GM12878 (cell line): ENCODE data around the gene MORC3. TPM values are rescaled to one million over a fixed set of nuclear protein-coding genes. Genes with fewer than 3 reads are reported as not detected.

Source experiments
- ATAC-seq: fragments of 200-7000 bp; cut with Tn5 transposase; 3 replicates; pipeline ENCODE4 v1.9.1; 2020; ENCODE audit warnings: mild to moderate bottlenecking, moderate library complexity
- BruUV-seq: library from RNA; stranded (reverse); fragments of 400-500 nt; replicated peaks from 2 replicates; lab custom pipeline; 2021; lab: Mats Ljungman, UMichigan
- CTCF ChIA-PET: fragments of 300-600 bp; sonication (Branson Sonifier 250); formaldehyde crosslinking; extraction: SDS; loops from one replicate; lab custom pipeline; 2021; ENCODE audit warnings: inconsistent platforms; lab: Yijun Ruan, JAX
- POLR2A ChIA-PET: fragments of 350-600 bp; formaldehyde crosslinking; extraction: SDS; loops from one replicate; lab custom pipeline; 2021; ENCODE audit warnings: inconsistent platforms; lab: Charles Lee
- RAD21 ChIA-PET: fragments of 300-600 bp; sonication (Branson Sonifier 250); formaldehyde crosslinking; loops from one replicate; lab custom pipeline; 2023; ENCODE audit warnings: antibody characterized with exemption; ENCODE audit not compliant: unreplicated experiment; lab: Charles Lee
- SMC1A ChIA-PET: fragments of 300-600 bp; sonication (Branson Sonifier 250); formaldehyde crosslinking; loops from one replicate; lab custom pipeline; 2023; ENCODE audit not compliant: unreplicated experiment, uncharacterized antibody; lab: Charles Lee
- DNase-seq: peaks from one replicate; pipeline ENCODE4 v3.0.0-alpha.2; 2011; ENCODE audit warnings: low read depth, low spot score
- FAIRE-seq: peaks from 3 replicates; lab custom pipeline; 2011; peaks lifted over from hg19 to GRCh38; lab: Jason Lieb, UNC
- H2AFZ ChIP-seq: 2 replicates; pipeline ENCODE4 v1.6.0; 2011; ENCODE audit warnings: low read depth, low read length, control low read depth; ENCODE audit not compliant: control insufficient read depth
- H3K27ac ChIP-seq: 2 replicates; pipeline ENCODE4 v1.5.1; 2011; ENCODE audit warnings: control low read depth; ENCODE audit not compliant: control insufficient read depth, insufficient read depth
- H3K27me3 ChIP-seq, 2 experiments: replicated peaks in 1 of 2; 2 replicates each; pipeline versions ENCODE4 v1.6.0 to v1.6.1; 2011; ENCODE audit warnings: low read length in 1 of 2; ENCODE audit not compliant: control insufficient read depth in 2 of 2, insufficient read depth in 2 of 2
- H3K36me3 ChIP-seq, 2 experiments: 2 replicates each; pipeline ENCODE4 v1.5.1; 2011; ENCODE audit warnings: low read length in 1 of 2; ENCODE audit not compliant: control insufficient read depth in 2 of 2, insufficient read depth in 2 of 2
- H3K4me1 ChIP-seq: 2 replicates; pipeline ENCODE4 v1.6.1; 2011; ENCODE audit warnings: mild to moderate bottlenecking, low read length, moderate library complexity, mixed read lengths; ENCODE audit not compliant: control insufficient read depth, insufficient read depth
- H3K4me2 ChIP-seq: 2 replicates; pipeline ENCODE4 v1.6.0; 2011; ENCODE audit warnings: control low read depth; ENCODE audit not compliant: control insufficient read depth, insufficient read depth
- H3K4me3 ChIP-seq: fragments of 200-600 bp; sonication (generic); 2 replicates; pipeline ENCODE4 v1.5.1; 2016
- H3K79me2 ChIP-seq: 2 replicates; pipeline ENCODE4 v1.6.0; 2011; ENCODE audit warnings: low read length; ENCODE audit not compliant: control insufficient read depth, insufficient read depth
- H3K9ac ChIP-seq: 2 replicates; pipeline ENCODE4 v1.8.0; 2011; ENCODE audit warnings: low read length, control low read depth, mixed read lengths; ENCODE audit not compliant: control insufficient read depth, insufficient read depth
- H3K9me3 ChIP-seq: replicated peaks from 3 replicates; pipeline ENCODE4 v1.5.1; 2011; ENCODE audit warnings: mild to moderate bottlenecking, low read length; ENCODE audit not compliant: control insufficient read depth, insufficient read depth
- H4K20me1 ChIP-seq: 2 replicates; pipeline ENCODE4 v1.6.0; 2011; ENCODE audit not compliant: control insufficient read depth, insufficient read depth
- CHD4 ChIP-seq: fragments of 200-600 bp; sonication (generic); IDR thresholded peaks from 2 replicates; pipeline ENCODE4 v1.6.1; 2016; ENCODE audit warnings: mild to moderate bottlenecking
- JUND ChIP-seq: IDR thresholded peaks from 2 replicates; pipeline ENCODE4 v1.6.1; 2012; ENCODE audit warnings: low read depth, mild to moderate bottlenecking, low read length, improper control_type of control experiment, moderate library complexity
- RBBP5 ChIP-seq: fragments of 200-600 bp; sonication (generic); conservative IDR thresholded peaks from 2 replicates; pipeline ENCODE4 v1.6.1; 2016
- SPI1 ChIP-seq: IDR thresholded peaks from 2 replicates; pipeline ENCODE4 v1.6.1; 2011; ENCODE audit warnings: low read depth, mild to moderate bottlenecking, low read length, moderate library complexity, borderline replicate concordance; ENCODE audit not compliant: insufficient read depth
- TCF7 ChIP-seq: IDR thresholded peaks from 2 replicates; pipeline ENCODE4 v1.6.1; 2014; ENCODE audit warnings: antibody characterized with exemption, borderline replicate concordance
- ZNF24 ChIP-seq: fragments of 450-650 bp; IDR thresholded peaks from 2 replicates; pipeline ENCODE4 v1.6.1; 2017; ENCODE audit warnings: antibody characterized with exemption, mild to moderate bottlenecking
- WGBS: methylation state at CpG from one replicate; pipeline ENCODE4 v1.1.6; 2016; ENCODE audit warnings: low lambda C conversion rate; ENCODE audit not compliant: insufficient replicate concordance, insufficient coverage; ENCODE audit errors: missing lambda C conversion rate; 5-methylcytosine and 5-hydroxymethylcytosine counted together
- in situ Hi-C: fragments of 300-500 bp; cut with MboI; formaldehyde crosslinking; loops from 9 replicates; pipeline ENCODE4 v1.14.3; 2018; ENCODE audit warnings: mixed read lengths
- intact Hi-C: fragments of 100-400 bp; cut with micrococcal nuclease; formaldehyde crosslinking; loops from one replicate; pipeline ENCODE4 v1.14.2; 2022; ENCODE audit not compliant: unreplicated experiment
- polyA plus RNA-seq, 11 experiments: library from polyadenylated mRNA; depleted of rRNA in 4 of 11; unstranded in 6 of 11; stranded (reverse) in 5 of 11; fragments of >200 nt; fragmentation: Nextera tagmentation in 4 of 11; fragmentation: Illumina TruSeq in 1 of 11; extraction: Ambion mirVana in 4 of 11; extraction: Trizol in 1 of 11; gene quantifications; 1 replicate in 1 of 11; 2 replicates in 10 of 11; pipeline versions ENCODE4 v1.2.1 to v1.2.3, GENCODE V29; 2011 to 2016; ENCODE audit warnings: inconsistent platforms in 2 of 11, missing spikeins in 2 of 11, low read depth in 1 of 11
- total RNA-seq, 4 experiments: library from RNA; depleted of rRNA in 3 of 4; stranded (reverse); fragments of >200 nt in 3 of 4; fragmentation: Illumina TruSeq in 1 of 4; extraction: Trizol in 1 of 4; gene quantifications; 2 replicates each; pipeline versions ENCODE4 v1.2.1 to v1.2.3, GENCODE V29; 2013 to 2021
- TF ChIP-seq, protein P1 (sequence below): fragments of 450-650 bp; formaldehyde crosslinking; IDR thresholded peaks from 2 replicates; pipeline ENCODE4 v1.5.0; 2022; ENCODE audit warnings: mild to moderate bottlenecking, missing genetic modification characterization
- TF ChIP-seq, protein P2 (sequence below): fragments of 450-650 bp; IDR thresholded peaks from 2 replicates; pipeline ENCODE4 v1.6.1; 2017; ENCODE audit warnings: antibody characterized with exemption, mild to moderate bottlenecking, moderate library complexity

Gene MORC3
- total and polyA plus RNA-seq, 10 of the 15 experiments (the other 5 are each of a cell fraction or from before 2014, with no cell fraction given), result 5.5 to 29.9 (median 16.3) TPM

DNA sequence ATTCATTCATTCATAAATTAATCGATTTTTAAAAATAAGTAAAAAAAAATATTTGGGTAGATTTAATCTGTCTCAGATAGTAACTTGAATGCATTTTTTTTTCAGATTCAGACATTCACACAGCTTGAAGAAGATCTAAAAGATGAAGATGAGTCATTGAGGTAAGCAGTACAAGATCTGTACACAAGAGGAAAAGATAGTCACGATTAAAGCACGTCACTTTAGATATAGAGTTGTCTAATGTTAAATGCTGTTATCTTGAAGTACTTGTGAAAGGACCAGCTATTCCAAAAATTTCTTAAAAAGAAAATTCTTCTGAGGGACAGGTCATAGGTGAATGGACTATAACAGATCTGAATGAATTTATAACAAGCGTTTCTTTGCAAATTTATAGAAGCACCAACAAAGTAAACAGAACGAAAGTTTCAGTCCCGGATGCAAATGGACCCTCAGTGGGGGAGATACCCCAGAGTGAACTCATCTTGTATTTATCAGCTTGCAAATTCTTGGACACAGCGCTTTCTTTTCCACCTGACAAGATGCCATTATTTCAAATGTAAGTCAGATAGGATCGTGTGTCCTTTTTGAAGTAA is 31.2 kb upstream of the MORC3 start:
- RAD21 ChIA-PET, result interaction anchor here (0.6 to 4.2 kb wide), 8 partner anchors 10 to 84 kb away, joined by 3 to 41 read pairs (median 4); partner anchors contain the start of gene MORC3
- no peak for DNase-seq
- intact Hi-C loops, result loop anchor here (2.0 kb wide), 3 partner anchors 32 to 42 kb away; partner anchors contain the start of gene MORC3
- POLR2A ChIA-PET, result interaction anchor here (0.6 to 3.0 kb wide), 3 partner anchors 10 to 35 kb away, joined by 3 to 16 read pairs (median 6); partner anchors contain the start of gene MORC3
- WGBS, result 26% methylated on average over 8 of the region's 8 CpGs
- no TSS peak for BruUV-seq
- H4K20me1 ChIP-seq, result no peaks in the 10 kb centered on the region
- no peaks in the 10 kb centered on the region for H3K36me3 ChIP-seq
- H2AFZ ChIP-seq, result peak overlapping the region; percentile 10; the same call in 1 of the 2 replicates
- H3K27me3 ChIP-seq, result no peaks in the 10 kb centered on the region
- ATAC-seq, result peak; percentile 59
- in situ Hi-C loops, result no loop called here
- H3K9me3 ChIP-seq, result no peaks in the 10 kb centered on the region; the same call in 2 of the 3 replicates
- H3K27ac ChIP-seq, result peak overlapping the region; percentile 35
- no peak for FAIRE-seq
- TF ChIP-seq ZNF24 (no peak), RBBP5 (0 out of 2 replicates have a peak, but pooled peaks have one; percentile 53)
- CTCF ChIA-PET, result interaction anchor here (0.6 to 2.0 kb wide), 5 partner anchors 9 to 153 kb away, joined by 3 to 5 read pairs (median 3); partner anchors contain the start of gene MORC3
- H3K4me3 ChIP-seq, result peak overlapping the region; percentile 37; the same call in 1 of the 2 replicates
- H3K4me2 ChIP-seq, result peak overlapping the region; percentile 92
- peaks cover 16% of the 10 kb centered on the region for H3K4me1 ChIP-seq
- no peaks in the 10 kb centered on the region for H3K79me2 ChIP-seq
- SMC1A ChIA-PET, result interaction anchor here (0.6 to 3.0 kb wide), 15 partner anchors 9 to 77 kb away, joined by 3 to 31 read pairs (median 4); partner anchors contain the start of gene MORC3
- H3K9ac ChIP-seq, result peak overlapping the region; percentile 56

DNA sequence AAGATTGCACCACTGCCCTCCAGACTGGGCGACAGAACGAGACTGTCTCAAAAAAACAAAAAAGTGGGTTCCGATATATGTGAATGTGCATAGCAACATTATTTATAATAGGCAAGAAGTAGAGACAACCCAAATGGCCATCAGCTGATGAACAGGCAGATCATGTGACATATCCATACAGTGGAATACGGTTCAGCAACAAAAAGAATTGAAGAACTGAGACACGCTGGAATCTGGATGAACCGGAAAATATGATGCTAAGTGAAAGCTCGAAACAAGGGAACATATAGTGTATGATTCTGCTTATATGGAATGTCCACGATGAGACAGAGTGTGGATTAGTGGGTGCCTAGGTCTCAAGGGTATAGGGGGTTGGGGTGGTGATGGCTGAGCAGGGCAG is 28.5 kb upstream of the MORC3 start:
- Histone ChIP-seq H3K27ac (no peak overlapping the region), H3K4me1 (peaks cover 16% of the 10 kb centered on the region), H2AFZ (no peak overlapping the region), H3K36me3 (no peaks in the 10 kb centered on the region), H3K4me2 (no peak overlapping the region), H3K79me2 (no peaks in the 10 kb centered on the region), H3K27me3 (no peaks in the 10 kb centered on the region), H3K9me3 (no peaks in the 10 kb centered on the region; the same call in 2 of the 3 replicates), H3K4me3 (no peak overlapping the region), H4K20me1 (no peaks in the 10 kb centered on the region), H3K9ac (no peak overlapping the region)
- SMC1A ChIA-PET, result no interaction called here
- POLR2A ChIA-PET, result interaction anchor here (1.1 kb wide), 1 partner anchor 28 kb away, joined by 3 read pairs; the partner anchor contains the start of gene MORC3
- CTCF ChIA-PET, result no interaction called here
- RAD21 ChIA-PET, result no interaction called here
- ATAC-seq, result no peak
- no peak for FAIRE-seq
- TF ChIP-seq, protein P1, sequence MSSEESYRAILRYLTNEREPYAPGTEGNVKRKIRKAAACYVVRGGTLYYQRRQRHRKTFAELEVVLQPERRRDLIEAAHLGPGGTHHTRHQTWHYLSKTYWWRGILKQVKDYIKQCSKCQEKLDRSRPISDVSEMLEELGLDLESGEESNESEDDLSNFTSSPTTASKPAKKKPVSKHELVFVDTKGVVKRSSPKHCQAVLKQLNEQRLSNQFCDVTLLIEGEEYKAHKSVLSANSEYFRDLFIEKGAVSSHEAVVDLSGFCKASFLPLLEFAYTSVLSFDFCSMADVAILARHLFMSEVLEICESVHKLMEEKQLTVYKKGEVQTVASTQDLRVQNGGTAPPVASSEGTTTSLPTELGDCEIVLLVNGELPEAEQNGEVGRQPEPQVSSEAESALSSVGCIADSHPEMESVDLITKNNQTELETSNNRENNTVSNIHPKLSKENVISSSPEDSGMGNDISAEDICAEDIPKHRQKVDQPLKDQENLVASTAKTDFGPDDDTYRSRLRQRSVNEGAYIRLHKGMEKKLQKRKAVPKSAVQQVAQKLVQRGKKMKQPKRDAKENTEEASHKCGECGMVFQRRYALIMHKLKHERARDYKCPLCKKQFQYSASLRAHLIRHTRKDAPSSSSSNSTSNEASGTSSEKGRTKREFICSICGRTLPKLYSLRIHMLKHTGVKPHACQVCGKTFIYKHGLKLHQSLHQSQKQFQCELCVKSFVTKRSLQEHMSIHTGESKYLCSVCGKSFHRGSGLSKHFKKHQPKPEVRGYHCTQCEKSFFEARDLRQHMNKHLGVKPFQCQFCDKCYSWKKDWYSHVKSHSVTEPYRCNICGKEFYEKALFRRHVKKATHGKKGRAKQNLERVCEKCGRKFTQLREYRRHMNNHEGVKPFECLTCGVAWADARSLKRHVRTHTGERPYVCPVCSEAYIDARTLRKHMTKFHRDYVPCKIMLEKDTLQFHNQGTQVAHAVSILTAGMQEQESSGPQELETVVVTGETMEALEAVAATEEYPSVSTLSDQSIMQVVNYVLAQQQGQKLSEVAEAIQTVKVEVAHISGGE (CRISPR knock-in tag), result no peak
- TF ChIP-seq JUND, result no peak
- TF ChIP-seq, protein P2, sequence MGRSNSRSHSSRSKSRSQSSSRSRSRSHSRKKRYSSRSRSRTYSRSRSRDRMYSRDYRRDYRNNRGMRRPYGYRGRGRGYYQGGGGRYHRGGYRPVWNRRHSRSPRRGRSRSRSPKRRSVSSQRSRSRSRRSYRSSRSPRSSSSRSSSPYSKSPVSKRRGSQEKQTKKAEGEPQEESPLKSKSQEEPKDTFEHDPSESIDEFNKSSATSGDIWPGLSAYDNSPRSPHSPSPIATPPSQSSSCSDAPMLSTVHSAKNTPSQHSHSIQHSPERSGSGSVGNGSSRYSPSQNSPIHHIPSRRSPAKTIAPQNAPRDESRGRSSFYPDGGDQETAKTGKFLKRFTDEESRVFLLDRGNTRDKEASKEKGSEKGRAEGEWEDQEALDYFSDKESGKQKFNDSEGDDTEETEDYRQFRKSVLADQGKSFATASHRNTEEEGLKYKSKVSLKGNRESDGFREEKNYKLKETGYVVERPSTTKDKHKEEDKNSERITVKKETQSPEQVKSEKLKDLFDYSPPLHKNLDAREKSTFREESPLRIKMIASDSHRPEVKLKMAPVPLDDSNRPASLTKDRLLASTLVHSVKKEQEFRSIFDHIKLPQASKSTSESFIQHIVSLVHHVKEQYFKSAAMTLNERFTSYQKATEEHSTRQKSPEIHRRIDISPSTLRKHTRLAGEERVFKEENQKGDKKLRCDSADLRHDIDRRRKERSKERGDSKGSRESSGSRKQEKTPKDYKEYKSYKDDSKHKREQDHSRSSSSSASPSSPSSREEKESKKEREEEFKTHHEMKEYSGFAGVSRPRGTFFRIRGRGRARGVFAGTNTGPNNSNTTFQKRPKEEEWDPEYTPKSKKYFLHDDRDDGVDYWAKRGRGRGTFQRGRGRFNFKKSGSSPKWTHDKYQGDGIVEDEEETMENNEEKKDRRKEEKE, result no peak
- TF ChIP-seq CHD4, result no peak
- no peak for TF ChIP-seq SPI1
- no peak for TF ChIP-seq TCF7
- WGBS, result 98% methylated on average over 8 of the region's 8 CpGs
- in situ Hi-C loops, result no loop called here
- no TSS peak for BruUV-seq
- DNase-seq, result no peak
- intact Hi-C loops, result no loop called here
